ENCODE data around the gene HYPK.

- TF ChIP-seq POLR2A (IDR thresholded peaks at IDR 0.05; ENCODE audit: low read length) (no peak), GATA1 (IDR thresholded peaks at IDR 0.05; ENCODE audit: low read depth, low read length) (no peak)
Observed at GRCh38 chr15:43789409-43789808, 11.0 kb upstream of the HYPK start.

All from erythroblast (primary cell).